H1 (cell line): Measurements from ENCODE around the gene TAS2R41. TPM values are rescaled to one million over a fixed set of nuclear protein-coding genes. Genes with fewer than 3 reads are reported as not detected.

ENCODE experiments used
- CREB1 ChIP-seq: IDR thresholded peaks from 2 replicates; pipeline ENCODE4 v1.6.1; 2012; ENCODE audit warnings: inconsistent platforms
- SUZ12 ChIP-seq: fragments of 200-600 bp; sonication (generic); IDR thresholded peaks from 2 replicates; pipeline ENCODE4 v1.6.1; 2012; ENCODE audit warnings: mild to moderate bottlenecking, inconsistent platforms, low read length, moderate library complexity, mixed read lengths
- TAF7 ChIP-seq: optimal IDR thresholded peaks from 2 replicates; pipeline ENCODE3; 2011; ENCODE audit warnings: low read depth, mild to moderate bottlenecking, inconsistent platforms, low read length, moderate library complexity, borderline replicate concordance
- polyA plus RNA-seq, 7 experiments: library from polyadenylated mRNA; depleted of rRNA in 3 of 7; stranded (reverse) in 5 of 7; unstranded in 2 of 7; fragments of >200 nt in 5 of 7; fragments of 200-250 nt in 2 of 7; gene quantifications; 1 replicate in 5 of 7; 2 replicates in 1 of 7; 4 replicates in 1 of 7; pipeline versions ENCODE4 v1.2.1 to v1.2.3, GENCODE V29; 2011 to 2013; ENCODE audit warnings: missing spikeins in 2 of 7, mixed read lengths in 2 of 7
- total RNA-seq: library from RNA; stranded (reverse); fragmentation: NEBNext Ultra II Directional; extraction: Animal tissue kit (Norgen Biotek cat#: 25700); gene quantifications from 2 replicates; pipeline ENCODE4 v1.2.1, GENCODE V29; 2021
- TF ChIP-seq, protein P1 (sequence below): IDR thresholded peaks from 2 replicates; pipeline ENCODE4 v1.6.1; 2012; ENCODE audit warnings: inconsistent platforms

The TAS2R41 gene
- total and polyA plus RNA-seq, 2 of the 8 experiments (the other 6 are each of a cell fraction or from before 2014, with no cell fraction given), result 0.12 TPM; not detected in 1

DNA sequence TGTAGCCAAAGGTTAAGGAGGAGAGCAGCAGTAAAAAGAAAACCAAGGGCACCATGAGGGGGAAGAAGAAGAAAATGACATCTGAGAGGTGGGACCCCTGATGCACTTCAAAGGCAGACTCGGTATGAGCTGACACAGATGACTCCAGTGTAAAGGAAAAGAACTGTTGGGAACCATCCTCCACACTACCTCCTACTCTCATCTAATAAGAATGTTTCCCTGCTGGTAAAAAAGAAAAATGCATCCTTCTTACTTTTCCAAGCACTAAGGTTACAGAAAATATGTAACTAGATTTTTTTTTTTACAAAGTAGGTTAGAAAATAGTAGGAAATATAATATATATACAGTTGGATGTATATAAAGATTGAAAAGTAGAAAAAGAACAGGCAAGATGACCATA is 16.9 kb downstream of the TAS2R41 start (continued):
- TF ChIP-seq, protein P1, sequence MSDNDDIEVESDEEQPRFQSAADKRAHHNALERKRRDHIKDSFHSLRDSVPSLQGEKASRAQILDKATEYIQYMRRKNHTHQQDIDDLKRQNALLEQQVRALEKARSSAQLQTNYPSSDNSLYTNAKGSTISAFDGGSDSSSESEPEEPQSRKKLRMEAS, result no peak
- no peak for TF ChIP-seq SUZ12
- no peak for TF ChIP-seq CREB1
- TF ChIP-seq TAF7, result no peak
- TF ChIP-seq, all 59 proteins: peak for 0
